ENCODE data around the gene ATXN1L.

- TF ChIP-seq CTCF (IDR thresholded peaks at IDR 0.05): no peak
- no peak for TF ChIP-seq POLR2A (IDR thresholded peaks at IDR 0.05)
Observed at GRCh38 chr16:71848622-71849021, 2.8 kb downstream of the ATXN1L start.
